CD4-positive, alpha-beta T cell (primary cell): ENCODE results near the gene KAT2B. TPM values are rescaled to one million over a fixed set of nuclear protein-coding genes. Genes with fewer than 3 reads are reported as not detected.

Experiments used
- ATAC-seq: fragments of 200-7000 bp; cut with Tn5 transposase; one replicate; pipeline ENCODE4 v1.10.0; 2022; ENCODE audit warnings: mild to moderate bottlenecking; ENCODE audit not compliant: poor library complexity
- CTCF ChIA-PET: fragments of 350-600 bp; sonication (Branson Sonifier 250); formaldehyde crosslinking; loops from one replicate; lab custom pipeline; 2021; ENCODE audit warnings: antibody characterized with exemption, inconsistent platforms; lab: Charles Lee
- POLR2A ChIA-PET: fragments of 350-600 bp; sonication (Branson Sonifier 250); formaldehyde crosslinking; loops from one replicate; lab custom pipeline; 2021; ENCODE audit warnings: antibody characterized with exemption, inconsistent platforms; lab: Charles Lee
- DNase-seq, 14 experiments: peaks; one replicate each; pipeline ENCODE4 v3.0.0-alpha.2; 2013 to 2020; ENCODE audit warnings: mixed read lengths in 2 of 14
- H3K27ac ChIP-seq, 2 donors: one replicate each; pipeline versions ENCODE4 v1.5.1 to v1.7.0; 2013; ENCODE audit warnings: low read length in 2 of 2, low read depth in 1 of 2, mild to moderate bottlenecking in 1 of 2
- H3K27me3 ChIP-seq, 2 experiments: 1 replicate in 1 of 2; 2 replicates in 1 of 2; pipeline versions ENCODE4 v1.6.1 to v1.7.0; 2013; ENCODE audit warnings: low read length in 2 of 2, control low read depth in 1 of 2, mild to moderate bottlenecking in 1 of 2, moderate library complexity in 1 of 2; ENCODE audit not compliant: insufficient read depth in 2 of 2, control insufficient read depth in 1 of 2
- H3K36me3 ChIP-seq: one replicate; pipeline ENCODE4 v1.6.1; 2013; ENCODE audit warnings: low read length, control low read depth; ENCODE audit not compliant: insufficient read depth
- H3K4me1 ChIP-seq: one replicate; pipeline ENCODE4 v1.6.1; 2013; ENCODE audit warnings: low read length, control low read depth; ENCODE audit not compliant: insufficient read depth
- H3K4me3 ChIP-seq: one replicate; pipeline ENCODE4 v1.5.1; 2013; ENCODE audit warnings: mild to moderate bottlenecking, low read length, moderate library complexity
- H3K9me3 ChIP-seq, 2 experiments: 1 replicate in 1 of 2; 2 replicates in 1 of 2; pipeline versions ENCODE4 v1.6.1 to v1.7.0; 2013; ENCODE audit warnings: low read length in 2 of 2, mild to moderate bottlenecking in 2 of 2, control low read depth in 1 of 2, moderate library complexity in 1 of 2; ENCODE audit not compliant: control insufficient read depth in 1 of 2, insufficient read depth in 1 of 2
- H3K27ac Mint-ChIP-seq: one replicate; pipeline ENCODE4 v1.8.0; 2020; ENCODE audit warnings: mixed read lengths
- H3K27me3 Mint-ChIP-seq: one replicate; pipeline ENCODE4 v1.8.0; 2021; ENCODE audit warnings: mixed read lengths
- H3K36me3 Mint-ChIP-seq: one replicate; pipeline ENCODE4 v1.8.0; 2021; ENCODE audit warnings: low read depth, mixed read lengths
- H3K4me1 Mint-ChIP-seq: one replicate; pipeline ENCODE4 v1.8.0; 2021; ENCODE audit warnings: low read depth, mixed read lengths
- H3K4me3 Mint-ChIP-seq: one replicate; pipeline ENCODE4 v1.8.0; 2020; ENCODE audit warnings: mild to moderate bottlenecking, mixed read lengths
- H3K9me3 Mint-ChIP-seq: one replicate; pipeline ENCODE4 v1.8.0; 2020; ENCODE audit warnings: mixed read lengths
- CTCF ChIP-seq: fragments of 200-600 bp; IDR thresholded peaks from one replicate; pipeline ENCODE4 v1.8.0; 2022; ENCODE audit warnings: antibody characterized with exemption, mild to moderate bottlenecking
- intact Hi-C, 2 experiments: fragments of 100-400 bp; cut with DNase I in 1 of 2; cut with micrococcal nuclease in 1 of 2; formaldehyde crosslinking; loops; one replicate each; pipeline versions ENCODE4 v1.15.1 to v1.9.0; 2023 to 2025; cut with DNase I, micrococcal nuclease
- total RNA-seq, 174 experiments: library from RNA in 2 of 174; stranded (reverse) in 2 of 174; gene quantifications; one replicate each; pipeline ENCODE4 v1.2.3 and lab custom pipeline; 2021 to 2026

The KAT2B gene
- total RNA-seq, 2 experiments from 2014 or later: 50.9 to 54.4 TPM

DNA sequence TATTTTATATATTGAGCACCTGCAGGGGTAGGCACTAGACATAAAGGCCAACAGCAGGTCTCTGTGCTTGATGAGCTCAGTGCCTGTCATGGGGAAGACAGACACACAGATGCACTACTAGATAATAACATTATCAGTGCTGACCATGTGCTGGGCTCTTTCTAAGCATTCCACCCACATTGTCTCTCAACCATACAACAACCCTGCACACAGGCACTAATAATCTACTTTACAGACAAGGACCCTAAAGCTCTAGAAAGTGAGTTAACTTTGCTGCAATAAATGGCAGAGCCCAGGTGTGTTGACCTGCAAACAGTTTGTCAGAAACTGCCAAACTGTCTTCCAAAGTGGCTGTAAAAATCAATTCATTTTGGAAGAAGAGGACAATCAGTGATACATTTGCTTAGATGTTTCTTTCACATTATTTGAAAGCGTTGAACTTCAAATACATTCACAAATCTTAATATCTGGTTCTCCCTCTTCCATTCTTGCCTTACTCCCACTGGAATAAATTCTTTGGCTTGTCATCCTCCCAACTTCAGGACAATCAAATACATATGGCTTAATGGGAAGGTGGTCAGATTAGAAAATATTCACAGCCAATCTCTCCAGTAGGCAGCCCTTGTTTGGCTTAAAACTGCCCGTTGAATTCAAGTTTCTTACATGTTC is 17.2 kb upstream of the KAT2B start:
- no peak overlapping the region for H3K4me3 ChIP-seq
- Mint-ChIP-seq H3K9me3 (no peaks in the 10 kb centered on the region), H3K27me3 (no peaks in the 10 kb centered on the region), H3K27ac (no peak overlapping the region), H3K4me3 (no peak overlapping the region), H3K36me3 (no peaks in the 10 kb centered on the region), H3K4me1 (no peaks in the 10 kb centered on the region)
- CTCF ChIA-PET: no interaction called here
- H3K4me1 ChIP-seq: peaks cover 4% of the 10 kb centered on the region
- H3K36me3 ChIP-seq: no peaks in the 10 kb centered on the region
- TF ChIP-seq CTCF: no peak
- no peak for ATAC-seq
- no peak for DNase-seq
- H3K9me3 ChIP-seq: no peaks in the 10 kb centered on the region
- no peaks in the 10 kb centered on the region for H3K27me3 ChIP-seq
- intact Hi-C loops: no loop called here
- H3K27ac ChIP-seq: no peak overlapping the region
- POLR2A ChIA-PET: no interaction called here

- ATAC-seq: no peak
- no peak overlapping the region for H3K4me3 ChIP-seq
- H3K4me1 ChIP-seq: peaks cover 4% of the 10 kb centered on the region
- Mint-ChIP-seq H3K27ac (no peak overlapping the region), H3K4me3 (no peak overlapping the region), H3K4me1 (no peaks in the 10 kb centered on the region), H3K27me3 (no peaks in the 10 kb centered on the region), H3K9me3 (no peaks in the 10 kb centered on the region), H3K36me3 (no peaks in the 10 kb centered on the region)
- H3K27me3 ChIP-seq: no peaks in the 10 kb centered on the region
- DNase-seq: no peak
- H3K9me3 ChIP-seq: no peaks in the 10 kb centered on the region
- no peak for TF ChIP-seq CTCF
- CTCF ChIA-PET: no interaction called here
- H3K27ac ChIP-seq: no peak overlapping the region
- H3K36me3 ChIP-seq: no peaks in the 10 kb centered on the region
- intact Hi-C loops: no loop called here
- POLR2A ChIA-PET: interaction anchor here (0.6 kb wide), 1 partner anchor 20 kb away, joined by 3 read pairs; no protein-coding TSS in a partner anchor
Measured at GRCh38 chr3:20023623-20024405, 16.4 kb upstream of the KAT2B start.

DNA sequence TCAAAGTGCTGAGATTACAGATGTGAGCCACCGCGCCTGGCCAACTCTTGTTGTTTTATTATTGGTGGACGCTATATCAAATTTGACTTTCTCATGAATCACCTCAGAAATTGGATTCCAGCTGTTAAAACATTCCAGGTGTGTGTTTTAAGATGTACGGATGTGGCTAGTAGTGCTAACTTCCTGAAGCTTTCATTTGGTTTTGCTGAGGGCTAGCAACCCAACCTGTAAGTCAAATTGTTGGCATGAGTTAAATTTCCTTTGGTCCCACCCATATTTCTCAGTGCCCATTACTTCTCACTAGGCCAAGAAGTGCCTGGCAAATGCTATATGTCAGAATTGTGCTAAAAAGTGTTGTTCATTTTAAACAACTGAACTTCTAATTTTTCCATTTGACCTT is 13.1 kb upstream of the KAT2B start:
- peaks cover 4% of the 10 kb centered on the region for H3K4me1 ChIP-seq
- DNase-seq: no peak
- no peaks in the 10 kb centered on the region for H3K9me3 ChIP-seq
- CTCF ChIA-PET: interaction anchor here (1.5 kb wide), 1 partner anchor 11 kb away, joined by 3 read pairs; no protein-coding TSS in a partner anchor
- POLR2A ChIA-PET: interaction anchor here (1.1 kb wide), 1 partner anchor 17 kb away, joined by 4 read pairs; no protein-coding TSS in a partner anchor
- Mint-ChIP-seq H3K36me3 (no peaks in the 10 kb centered on the region), H3K4me1 (no peaks in the 10 kb centered on the region), H3K4me3 (no peak overlapping the region), H3K9me3 (no peaks in the 10 kb centered on the region), H3K27ac (no peak overlapping the region), H3K27me3 (no peaks in the 10 kb centered on the region)
- no peak overlapping the region for H3K27ac ChIP-seq
- no peaks in the 10 kb centered on the region for H3K36me3 ChIP-seq
- no peak overlapping the region for H3K4me3 ChIP-seq
- no peak for ATAC-seq
- no peak for TF ChIP-seq CTCF
- intact Hi-C loops: no loop called here
- H3K27me3 ChIP-seq: no peaks in the 10 kb centered on the region
